H54 (cell line): ENCODE measurements around the gene SPON2.

Experiments used
- DNase-seq: peaks from one replicate; pipeline ENCODE4 v3.0.0; 2011; ENCODE audit warnings: low spot score, mixed read lengths; ENCODE audit not compliant: insufficient read length
- FAIRE-seq: peaks from 3 replicates; lab custom pipeline; 2011; peaks lifted over from hg19 to GRCh38; lab: Jason Lieb, UNC
- POLR2A ChIP-seq: IDR thresholded peaks from 2 replicates; pipeline ENCODE4 v1.6.1; 2011; ENCODE audit warnings: low read depth, mild to moderate bottlenecking, low read length

The SPON2 gene

DNA sequence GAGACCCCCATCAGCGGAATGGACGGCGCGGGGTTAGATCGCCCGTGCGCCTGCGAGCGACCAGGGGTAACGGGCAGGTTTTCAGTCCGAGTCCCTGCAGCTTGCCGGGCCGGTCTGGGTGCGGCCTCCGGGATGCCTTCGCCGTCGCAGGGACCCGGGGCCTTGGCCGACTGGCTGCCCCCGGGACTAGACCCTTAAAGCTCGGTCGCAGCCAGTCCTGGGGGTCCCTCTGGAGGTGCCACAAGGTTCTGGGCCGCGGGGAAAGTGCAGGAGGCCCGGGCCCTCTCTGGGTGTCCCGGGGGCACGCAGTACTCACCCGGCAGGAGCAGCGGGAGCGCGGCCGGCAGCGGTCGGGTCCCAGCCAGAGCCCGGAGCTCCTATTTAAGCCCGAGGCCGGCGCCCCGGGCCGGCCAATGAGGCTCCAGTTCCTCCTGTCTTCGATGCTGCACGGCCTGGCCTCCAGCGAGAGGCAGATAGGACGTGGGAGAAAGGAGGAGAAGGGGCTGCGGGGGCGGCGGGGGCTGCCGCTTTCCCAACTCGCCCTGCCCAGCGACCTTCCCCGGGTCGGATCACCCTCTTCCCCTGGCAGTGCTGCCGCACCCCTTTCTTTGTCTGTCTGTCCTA, at the start of gene SPON2:
Gene SPON2 (minus strand): TSS at position 356 of the 624 bp plus-strand sequence.
- no peak for DNase-seq
- no peak for FAIRE-seq
- TF ChIP-seq POLR2A, result no peak

DNA sequence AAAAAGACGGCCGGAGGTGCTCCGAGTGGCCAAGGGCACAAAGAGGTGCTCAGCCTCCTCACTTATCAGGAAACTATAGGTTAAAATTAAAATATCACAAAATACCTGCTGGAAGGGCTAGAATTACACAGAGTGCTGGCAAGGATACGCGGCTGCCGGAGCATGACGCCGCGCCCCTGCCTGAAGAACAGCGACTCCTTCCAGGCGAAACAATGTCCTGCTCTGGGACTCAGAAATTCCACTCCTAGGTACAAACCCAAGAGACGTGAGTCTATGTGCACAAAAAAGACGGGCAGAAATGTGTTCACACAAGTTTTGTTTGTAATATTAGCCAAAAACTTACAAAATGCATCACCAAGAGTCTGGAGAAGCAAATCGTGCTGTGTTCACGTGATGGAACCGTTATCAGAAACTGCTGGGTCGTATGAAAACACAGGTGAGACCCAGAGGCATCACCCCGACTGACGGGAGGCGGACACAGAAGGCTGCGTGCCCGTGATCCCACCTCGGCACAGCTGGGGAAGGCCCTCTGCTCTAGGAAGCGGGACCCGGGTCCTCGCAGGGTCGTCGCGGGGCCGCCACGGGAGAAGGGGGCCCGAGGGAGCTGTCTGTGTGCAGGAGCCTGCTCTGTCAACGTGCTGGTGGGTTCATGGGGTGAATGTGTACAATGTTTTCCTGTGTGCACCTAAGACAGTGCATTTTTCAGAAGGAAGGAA, 48.9 kb upstream of the SPON2 start:
- TF ChIP-seq POLR2A, result no peak
- no peak for FAIRE-seq
- DNase-seq, result no peak

DNA sequence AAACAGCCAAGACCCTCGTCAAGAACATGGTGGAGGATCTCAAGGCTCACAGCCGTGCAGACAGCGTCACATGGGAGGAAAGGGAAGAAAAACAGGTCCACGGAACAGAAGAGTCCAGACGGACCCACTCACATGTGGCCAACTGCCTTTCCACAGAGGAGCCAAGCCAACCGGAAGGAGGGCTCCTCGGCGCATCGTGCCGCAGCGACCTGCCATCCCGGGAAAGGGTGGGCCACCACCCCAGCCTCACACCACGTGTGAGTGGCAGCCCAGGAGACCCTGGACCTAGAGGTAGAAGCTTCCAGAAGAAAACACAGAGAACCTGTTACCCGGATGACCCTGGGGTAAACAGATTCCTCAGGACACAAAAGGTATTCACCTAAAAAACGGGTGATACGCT, 48.2 kb upstream of the SPON2 start:
- no peak for FAIRE-seq

DNA sequence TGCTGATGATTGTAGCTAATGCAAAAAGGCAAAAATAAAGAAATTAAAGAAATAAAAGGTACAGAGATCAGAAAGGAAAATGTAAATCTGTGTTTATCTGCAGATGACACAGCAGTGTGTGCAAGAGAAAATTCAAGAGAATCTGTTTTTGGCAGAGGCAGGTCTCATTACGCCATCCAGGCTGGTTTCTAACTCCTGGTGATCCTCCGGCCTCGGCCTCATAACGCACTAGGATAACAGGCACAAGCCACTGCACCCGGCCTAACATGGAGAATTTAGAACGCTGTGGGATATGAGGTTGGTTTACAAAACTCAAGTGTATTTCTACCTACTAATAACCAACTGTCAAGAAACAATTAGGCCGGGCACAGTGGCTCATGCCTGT, 47.2 kb upstream of the SPON2 start:
- no peak for FAIRE-seq
- no peak for TF ChIP-seq POLR2A

More for the DNA sequence above, 48.2 kb upstream of the SPON2 start:
- TF ChIP-seq POLR2A, result no peak
- no peak for DNase-seq

DNA sequence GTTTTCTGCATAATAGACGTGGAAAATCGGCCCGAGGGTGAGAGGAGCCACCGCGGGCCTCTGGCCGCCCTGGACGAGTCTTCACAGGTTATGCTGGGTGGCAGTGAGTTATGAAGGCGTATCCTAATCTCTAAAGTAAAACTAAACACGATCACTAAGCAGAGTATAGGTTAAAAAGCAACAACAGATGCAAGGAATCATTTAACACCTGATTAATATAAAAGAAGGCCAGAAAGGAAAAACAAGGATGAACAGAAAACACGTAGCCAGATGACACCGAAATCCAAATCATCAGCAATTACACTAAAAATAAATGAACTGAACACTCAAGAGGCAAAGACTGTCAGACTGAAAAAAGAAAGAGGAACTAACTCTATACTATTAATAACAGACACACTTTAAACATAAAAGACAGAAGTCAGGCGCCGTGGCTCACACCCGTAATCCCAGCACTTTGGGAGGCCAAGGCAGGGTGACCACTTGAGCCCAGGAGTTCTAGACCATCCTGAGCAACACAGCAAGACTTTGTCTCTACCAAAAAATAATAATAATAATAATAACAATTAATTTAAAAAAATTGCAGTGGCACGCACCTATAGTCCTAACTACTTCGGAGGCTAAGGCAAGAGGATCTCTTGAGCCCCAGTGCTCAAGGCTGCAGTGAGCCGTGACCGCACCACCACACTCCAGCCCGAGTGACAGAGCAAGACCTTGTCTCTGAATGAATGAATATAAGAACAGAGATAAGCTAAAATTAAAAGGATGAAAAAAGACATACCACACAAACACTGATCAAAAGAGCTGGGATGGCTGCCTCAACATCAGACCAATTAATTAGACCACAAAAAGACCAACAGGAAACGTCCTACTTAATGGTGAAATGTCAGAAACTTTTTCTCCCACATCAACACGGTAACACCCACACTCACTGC, 46.5 kb upstream of the SPON2 start:
- no peak for FAIRE-seq

More for the DNA sequence above, 47.2 kb upstream of the SPON2 start:
- DNase-seq, result no peak

GRCh38 chr4:1217366-1217765, 45.0 kb upstream of the SPON2 start:
- no peak for FAIRE-seq

More for the DNA sequence above, 46.5 kb upstream of the SPON2 start:
- DNase-seq, result no peak
- TF ChIP-seq POLR2A, result no peak

GRCh38 chr4:1216869-1217294, 44.5 kb upstream of the SPON2 start:
- FAIRE-seq (no peak), DNase-seq (no peak)
- no peak for TF ChIP-seq POLR2A

More at GRCh38 chr4:1217366-1217765, 45.0 kb upstream of the SPON2 start:
- DNase-seq, result no peak
- TF ChIP-seq POLR2A, result no peak

DNA sequence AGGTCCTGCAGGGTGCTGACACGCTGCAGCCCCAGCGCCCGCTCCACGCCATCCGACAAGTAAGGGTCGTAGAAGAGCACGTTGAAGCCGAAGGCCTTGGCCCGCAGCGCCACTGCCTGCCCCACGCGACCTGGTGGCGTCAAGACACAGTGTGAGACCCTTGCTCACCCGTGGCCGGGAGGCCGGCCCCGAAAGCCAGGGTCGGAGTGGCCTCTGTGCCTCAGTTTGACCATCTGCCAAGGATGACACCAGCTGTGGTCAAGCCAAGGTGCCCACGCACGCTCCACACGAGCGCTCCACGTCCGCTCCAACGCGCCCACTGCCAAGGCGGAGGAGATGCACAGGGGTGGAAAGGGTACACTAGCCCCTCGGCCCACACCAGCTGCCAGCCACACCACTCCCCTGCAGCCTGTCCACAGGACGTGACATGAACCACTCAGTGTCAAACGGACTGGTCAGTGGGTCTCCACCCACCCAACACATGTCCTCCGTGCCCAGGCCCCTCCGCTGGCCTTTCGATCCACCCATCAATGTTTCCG, 43.8 kb upstream of the SPON2 start:
- TF ChIP-seq POLR2A, result no peak
- DNase-seq (no peak), FAIRE-seq (no peak)

DNA sequence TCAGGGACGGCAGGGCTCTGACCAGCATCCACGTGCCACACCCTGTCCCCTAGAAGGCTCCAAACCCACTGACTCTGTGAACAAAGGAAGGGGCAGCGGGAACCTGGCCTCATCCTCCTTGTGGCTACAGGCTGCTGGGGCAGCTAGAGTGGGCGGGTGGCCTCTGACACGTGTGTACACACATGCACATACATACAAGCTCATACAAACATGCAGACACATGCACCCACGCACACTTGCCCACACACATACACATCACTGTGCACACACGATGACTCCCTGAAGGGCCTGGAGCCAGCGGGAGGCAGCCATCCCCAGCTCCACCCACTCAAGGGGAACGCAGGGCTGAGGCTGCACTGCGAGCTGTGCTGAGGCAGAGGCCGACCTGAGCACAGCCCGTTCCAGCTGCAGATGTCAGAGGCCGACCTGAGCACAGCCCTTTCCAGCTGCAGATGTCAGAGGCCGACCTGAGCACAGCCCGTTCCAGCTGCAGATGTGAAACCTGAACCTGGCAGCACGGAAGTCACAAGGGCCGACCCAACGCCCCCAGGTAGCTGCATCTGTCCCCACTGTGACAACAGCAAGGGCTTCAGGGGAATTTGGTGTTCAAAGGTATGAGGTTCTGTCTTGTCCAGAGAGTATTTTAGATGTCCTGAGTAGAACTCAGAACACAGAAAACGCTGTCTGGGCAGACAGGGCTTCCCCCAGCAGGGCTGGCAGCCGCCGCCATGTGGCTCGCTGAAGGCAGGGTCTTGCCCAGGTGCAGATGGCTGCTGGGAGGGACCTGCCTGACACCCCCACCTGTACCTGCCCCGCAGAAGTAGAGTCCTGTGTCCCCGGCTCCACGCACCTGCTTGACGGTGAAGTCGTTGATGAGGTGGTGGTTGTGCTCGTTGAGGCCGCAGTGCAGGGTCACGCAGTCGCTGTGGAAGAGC, 43.0 kb upstream of the SPON2 start:
- DNase-seq (no peak), FAIRE-seq (no peak)
- no peak for TF ChIP-seq POLR2A

- DNase-seq (no peak), FAIRE-seq (no peak)
- TF ChIP-seq POLR2A, result no peak
Measured at GRCh38 chr4:1214101-1215095, 42.0 kb upstream of the SPON2 start.

- DNase-seq (no peak), FAIRE-seq (no peak)
- no peak for TF ChIP-seq POLR2A
Measured at GRCh38 chr4:1213336-1213995, 41.1 kb upstream of the SPON2 start.
